HEK293 (cell line): Measurements from ENCODE around the gene NPRL2.

Source experiments
- CTCF ChIA-PET: fragments of 350-600 bp; formaldehyde crosslinking; extraction: SDS; loops from one replicate; lab custom pipeline; 2021; ENCODE audit warnings: antibody characterized with exemption; lab: Yijun Ruan, JAX
- POLR2A ChIA-PET: fragments of 300-600 bp; formaldehyde crosslinking; extraction: SDS; loops from one replicate; lab custom pipeline; 2020; ENCODE audit warnings: antibody characterized with exemption, inconsistent platforms; lab: Yijun Ruan, JAX
- H3K27ac ChIP-seq: fragments of 200-500 bp; sonication (Bioruptor generic); 2 replicates; pipeline ENCODE4 v1.5.1; 2014; ENCODE audit warnings: low read depth, low read length, control low read depth, inconsistent platforms; ENCODE audit errors: extremely low read depth
- H3K36me3 ChIP-seq, 2 experiments: fragments of 200-500 bp in 1 of 2; sonication (Bioruptor generic) in 1 of 2; 1 replicate in 1 of 2; 2 replicates in 1 of 2; pipeline ENCODE4 v1.5.1; 2014 to 2017; ENCODE audit warnings: inconsistent platforms in 2 of 2, low read length in 2 of 2; ENCODE audit not compliant: control insufficient read depth in 2 of 2, insufficient read depth in 1 of 2
- H3K4me1 ChIP-seq: fragments of 200-500 bp; sonication (Bioruptor generic); 2 replicates; pipeline ENCODE4 v1.5.1; 2014; ENCODE audit warnings: mild to moderate bottlenecking, low read length, inconsistent platforms; ENCODE audit not compliant: control insufficient read depth, insufficient read depth
- H3K4me3 ChIP-seq: 2 replicates; pipeline ENCODE4 v1.5.1; 2011; ENCODE audit warnings: low read depth, mild to moderate bottlenecking, control low read depth, low read length, moderate library complexity
- H3K9me3 ChIP-seq: fragments of 200-500 bp; sonication (Bioruptor generic); 2 replicates; pipeline ENCODE4 v1.5.1; 2014; ENCODE audit warnings: low read depth, low read length, inconsistent platforms; ENCODE audit not compliant: control insufficient read depth, insufficient read depth
- ZBTB26 ChIP-seq: fragments of 450-650 bp; formaldehyde crosslinking; optimal IDR thresholded peaks from 2 replicates; pipeline ENCODE3; 2016; ENCODE audit warnings: missing biosample characterization, mild to moderate bottlenecking, missing genetic modification characterization
- ZBTB49 ChIP-seq: fragments of 450-650 bp; formaldehyde crosslinking; IDR thresholded peaks from 2 replicates; pipeline ENCODE4 v1.5.1; 2016; ENCODE audit warnings: missing biosample characterization, missing genetic modification characterization, low read depth
- ZFHX2 ChIP-seq: fragments of 450-650 bp; formaldehyde crosslinking; conservative IDR thresholded peaks from 2 replicates; pipeline ENCODE4 v1.5.1; 2016; ENCODE audit warnings: missing biosample characterization, missing genetic modification characterization
- ZNF146 ChIP-seq: fragments of 450-650 bp; formaldehyde crosslinking; IDR thresholded peaks from 2 replicates; pipeline ENCODE4 v1.5.1; 2016; ENCODE audit warnings: missing biosample characterization, missing genetic modification characterization
- ZNF184 ChIP-seq: fragments of 450-650 bp; IDR thresholded peaks from 2 replicates; pipeline ENCODE4 v1.5.1; 2018; ENCODE audit warnings: missing biosample characterization, mild to moderate bottlenecking, missing genetic modification characterization
- ZNF266 ChIP-seq: fragments of 450-650 bp; formaldehyde crosslinking; IDR thresholded peaks from 2 replicates; pipeline ENCODE4 v1.5.1; 2016; ENCODE audit warnings: missing biosample characterization, missing genetic modification characterization, low read depth
- ZNF335 ChIP-seq: fragments of 450-650 bp; formaldehyde crosslinking; conservative IDR thresholded peaks from 2 replicates; pipeline ENCODE4 v1.5.1; 2016; ENCODE audit warnings: missing biosample characterization, missing genetic modification characterization
- ZNF362 ChIP-seq: fragments of 450-650 bp; formaldehyde crosslinking; IDR thresholded peaks from 2 replicates; pipeline ENCODE4 v1.5.1; 2016; ENCODE audit warnings: missing biosample characterization, missing genetic modification characterization
- ZNF404 ChIP-seq: fragments of 450-650 bp; formaldehyde crosslinking; IDR thresholded peaks from 2 replicates; pipeline ENCODE4 v1.5.1; 2017; ENCODE audit warnings: missing biosample characterization, missing genetic modification characterization
- ZNF549 ChIP-seq: fragments of 450-650 bp; IDR thresholded peaks from 2 replicates; pipeline ENCODE4 v1.5.1; 2018; ENCODE audit warnings: missing biosample characterization, missing genetic modification characterization, mild to moderate bottlenecking, inconsistent platforms, moderate library complexity
- ZNF555 ChIP-seq: fragments of 450-650 bp; formaldehyde crosslinking; conservative IDR thresholded peaks from 2 replicates; pipeline ENCODE4 v1.5.1; 2017; ENCODE audit warnings: missing biosample characterization, mild to moderate bottlenecking, missing genetic modification characterization, inconsistent platforms
- ZNF580 ChIP-seq: fragments of 450-650 bp; formaldehyde crosslinking; IDR thresholded peaks from 2 replicates; pipeline ENCODE4 v1.5.1; 2016; ENCODE audit warnings: missing biosample characterization, missing genetic modification characterization
- ZNF624 ChIP-seq: fragments of 450-650 bp; formaldehyde crosslinking; IDR thresholded peaks from 2 replicates; pipeline ENCODE4 v1.5.1; 2017; ENCODE audit warnings: missing biosample characterization, missing genetic modification characterization
- ZNF664 ChIP-seq: fragments of 450-650 bp; formaldehyde crosslinking; IDR thresholded peaks from 2 replicates; pipeline ENCODE4 v1.5.1; 2016; ENCODE audit warnings: missing biosample characterization, missing genetic modification characterization
- ZNF768 ChIP-seq: fragments of 450-650 bp; formaldehyde crosslinking; IDR thresholded peaks from 2 replicates; pipeline ENCODE4 v1.5.1; 2018; ENCODE audit warnings: missing biosample characterization, mild to moderate bottlenecking, missing genetic modification characterization
- ZNF830 ChIP-seq: fragments of 450-650 bp; IDR thresholded peaks from 2 replicates; pipeline ENCODE4 v1.5.0; 2018; ENCODE audit warnings: missing biosample characterization, missing genetic modification characterization, low read depth, mild to moderate bottlenecking, moderate library complexity
- ZSCAN18 ChIP-seq: fragments of 450-650 bp; formaldehyde crosslinking; IDR thresholded peaks from 2 replicates; pipeline ENCODE4 v1.5.1; 2016; ENCODE audit warnings: missing biosample characterization, missing genetic modification characterization
- TF ChIP-seq, protein P1 (sequence below): fragments of 450-650 bp; formaldehyde crosslinking; IDR thresholded peaks from 2 replicates; pipeline ENCODE4 v1.5.1; 2016; ENCODE audit warnings: missing biosample characterization, missing genetic modification characterization
- TF ChIP-seq, protein P2 (sequence below): fragments of 450-650 bp; formaldehyde crosslinking; IDR thresholded peaks from 2 replicates; pipeline ENCODE4 v1.5.1; 2016; ENCODE audit warnings: missing biosample characterization, missing genetic modification characterization
- TF ChIP-seq, protein P3 (sequence below): fragments of 450-650 bp; formaldehyde crosslinking; IDR thresholded peaks from 2 replicates; pipeline ENCODE4 v1.5.1; 2016; ENCODE audit warnings: missing biosample characterization, missing genetic modification characterization
- TF ChIP-seq, protein P4 (sequence below): fragments of 450-650 bp; formaldehyde crosslinking; IDR thresholded peaks from 2 replicates; pipeline ENCODE4 v1.5.1; 2016; ENCODE audit warnings: missing biosample characterization, missing genetic modification characterization

The NPRL2 gene

DNA sequence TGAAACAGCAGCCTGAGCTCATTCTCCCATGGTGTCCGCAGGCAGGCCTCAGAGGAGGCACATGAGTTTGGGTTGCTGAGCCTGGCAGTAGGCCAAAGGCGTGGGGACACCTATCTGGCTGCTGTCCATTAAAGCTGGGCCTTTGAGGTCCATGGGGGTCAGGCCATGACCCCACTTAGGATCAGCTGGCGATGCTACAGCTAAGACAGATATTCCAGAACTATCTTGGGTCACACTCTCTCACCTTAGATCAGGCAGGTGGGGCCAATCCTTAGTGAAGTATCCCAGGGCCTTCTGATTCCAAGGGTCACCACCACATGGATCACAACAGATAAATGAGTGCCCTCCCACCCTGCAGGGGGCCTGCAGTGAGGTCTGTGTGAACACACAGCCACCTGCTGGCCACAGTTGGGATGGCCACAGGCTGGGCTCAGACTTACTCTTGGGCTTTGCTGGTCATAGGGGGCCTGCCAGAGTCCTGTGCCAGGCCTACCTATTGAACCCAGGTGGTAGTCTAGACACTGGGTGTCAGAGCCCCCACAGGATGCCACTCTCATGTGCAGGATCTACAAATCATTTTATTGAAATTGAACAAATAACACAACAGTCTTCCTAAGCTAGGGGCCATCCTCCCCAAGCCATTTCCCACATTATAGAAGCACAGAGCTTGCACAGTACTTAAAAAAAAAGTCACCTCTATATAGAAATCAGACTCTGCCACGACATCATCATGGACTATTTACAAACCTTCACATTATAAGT is 26.0 kb downstream of the NPRL2 start:
- peaks cover 3 to 46% of the 10 kb centered on the region in 2 experiments; a peak in 2 of 3 replicates for H3K36me3 ChIP-seq
- no peak overlapping the region for H3K4me3 ChIP-seq
- H3K27ac ChIP-seq = no peak overlapping the region
- CTCF ChIA-PET = interaction anchor here (0.6 to 3.0 kb wide), 18 partner anchors 12 to 199 kb away, joined by 3 to 21 read pairs (median 4); partner anchors contain the start of genes HYAL3, LSMEM2 and NAA80
- no peaks in the 10 kb centered on the region for H3K9me3 ChIP-seq
- POLR2A ChIA-PET = interaction anchor here (0.9 to 2.5 kb wide), 4 partner anchors 13 to 130 kb away, joined by 3 to 12 read pairs (median 4); partner anchors contain the start of genes HYAL3 and NAA80
- no peaks in the 10 kb centered on the region for H3K4me1 ChIP-seq
- TF ChIP-seq ZNF555 (tag by site-specific recombination) (no peak), ZNF624 (tag by site-specific recombination) (no peak), ZNF549 (tag by site-specific recombination) (no peak), ZNF664 (tag by site-specific recombination) (no peak), ZNF362 (tag by site-specific recombination) (no peak), ZNF184 (tag by site-specific recombination) (no peak), ZNF580 (tag by site-specific recombination) (no peak), ZNF146 (no peak), ZBTB26 (tag by site-specific recombination) (no peak), ZNF335 (tag by site-specific recombination) (peak; percentile 36), ZNF266 (tag by site-specific recombination) (no peak), ZNF830 (tag by site-specific recombination) (no peak), ZNF404 (no peak), ZFHX2 (tag by site-specific recombination) (0 out of 2 replicates have a peak, but pooled peaks have one; percentile 20), ZSCAN18 (tag by site-specific recombination) (no peak), ZBTB49 (no peak), ZNF768 (tag by site-specific recombination) (no peak)
- TF ChIP-seq, protein P1, sequence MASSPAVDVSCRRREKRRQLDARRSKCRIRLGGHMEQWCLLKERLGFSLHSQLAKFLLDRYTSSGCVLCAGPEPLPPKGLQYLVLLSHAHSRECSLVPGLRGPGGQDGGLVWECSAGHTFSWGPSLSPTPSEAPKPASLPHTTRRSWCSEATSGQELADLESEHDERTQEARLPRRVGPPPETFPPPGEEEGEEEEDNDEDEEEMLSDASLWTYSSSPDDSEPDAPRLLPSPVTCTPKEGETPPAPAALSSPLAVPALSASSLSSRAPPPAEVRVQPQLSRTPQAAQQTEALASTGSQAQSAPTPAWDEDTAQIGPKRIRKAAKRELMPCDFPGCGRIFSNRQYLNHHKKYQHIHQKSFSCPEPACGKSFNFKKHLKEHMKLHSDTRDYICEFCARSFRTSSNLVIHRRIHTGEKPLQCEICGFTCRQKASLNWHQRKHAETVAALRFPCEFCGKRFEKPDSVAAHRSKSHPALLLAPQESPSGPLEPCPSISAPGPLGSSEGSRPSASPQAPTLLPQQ (tag by site-specific recombination) = peak; percentile 49; the same call in 1 of the 2 replicates
- TF ChIP-seq, protein P2, sequence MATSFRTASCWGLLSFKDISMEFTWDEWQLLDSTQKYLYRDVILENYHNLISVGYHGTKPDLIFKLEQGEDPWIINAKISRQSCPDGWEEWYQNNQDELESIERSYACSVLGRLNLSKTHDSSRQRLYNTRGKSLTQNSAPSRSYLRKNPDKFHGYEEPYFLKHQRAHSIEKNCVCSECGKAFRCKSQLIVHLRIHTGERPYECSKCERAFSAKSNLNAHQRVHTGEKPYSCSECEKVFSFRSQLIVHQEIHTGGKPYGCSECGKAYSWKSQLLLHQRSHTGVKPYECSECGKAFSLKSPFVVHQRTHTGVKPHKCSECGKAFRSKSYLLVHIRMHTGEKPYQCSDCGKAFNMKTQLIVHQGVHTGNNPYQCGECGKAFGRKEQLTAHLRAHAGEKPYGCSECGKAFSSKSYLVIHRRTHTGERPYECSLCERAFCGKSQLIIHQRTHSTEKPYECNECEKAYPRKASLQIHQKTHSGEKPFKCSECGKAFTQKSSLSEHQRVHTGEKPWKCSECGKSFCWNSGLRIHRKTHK (tag by site-specific recombination) = no peak
- TF ChIP-seq, protein P3, sequence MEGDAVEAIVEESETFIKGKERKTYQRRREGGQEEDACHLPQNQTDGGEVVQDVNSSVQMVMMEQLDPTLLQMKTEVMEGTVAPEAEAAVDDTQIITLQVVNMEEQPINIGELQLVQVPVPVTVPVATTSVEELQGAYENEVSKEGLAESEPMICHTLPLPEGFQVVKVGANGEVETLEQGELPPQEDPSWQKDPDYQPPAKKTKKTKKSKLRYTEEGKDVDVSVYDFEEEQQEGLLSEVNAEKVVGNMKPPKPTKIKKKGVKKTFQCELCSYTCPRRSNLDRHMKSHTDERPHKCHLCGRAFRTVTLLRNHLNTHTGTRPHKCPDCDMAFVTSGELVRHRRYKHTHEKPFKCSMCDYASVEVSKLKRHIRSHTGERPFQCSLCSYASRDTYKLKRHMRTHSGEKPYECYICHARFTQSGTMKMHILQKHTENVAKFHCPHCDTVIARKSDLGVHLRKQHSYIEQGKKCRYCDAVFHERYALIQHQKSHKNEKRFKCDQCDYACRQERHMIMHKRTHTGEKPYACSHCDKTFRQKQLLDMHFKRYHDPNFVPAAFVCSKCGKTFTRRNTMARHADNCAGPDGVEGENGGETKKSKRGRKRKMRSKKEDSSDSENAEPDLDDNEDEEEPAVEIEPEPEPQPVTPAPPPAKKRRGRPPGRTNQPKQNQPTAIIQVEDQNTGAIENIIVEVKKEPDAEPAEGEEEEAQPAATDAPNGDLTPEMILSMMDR (tag by site-specific recombination) = peak; percentile 74
- TF ChIP-seq, protein P4, sequence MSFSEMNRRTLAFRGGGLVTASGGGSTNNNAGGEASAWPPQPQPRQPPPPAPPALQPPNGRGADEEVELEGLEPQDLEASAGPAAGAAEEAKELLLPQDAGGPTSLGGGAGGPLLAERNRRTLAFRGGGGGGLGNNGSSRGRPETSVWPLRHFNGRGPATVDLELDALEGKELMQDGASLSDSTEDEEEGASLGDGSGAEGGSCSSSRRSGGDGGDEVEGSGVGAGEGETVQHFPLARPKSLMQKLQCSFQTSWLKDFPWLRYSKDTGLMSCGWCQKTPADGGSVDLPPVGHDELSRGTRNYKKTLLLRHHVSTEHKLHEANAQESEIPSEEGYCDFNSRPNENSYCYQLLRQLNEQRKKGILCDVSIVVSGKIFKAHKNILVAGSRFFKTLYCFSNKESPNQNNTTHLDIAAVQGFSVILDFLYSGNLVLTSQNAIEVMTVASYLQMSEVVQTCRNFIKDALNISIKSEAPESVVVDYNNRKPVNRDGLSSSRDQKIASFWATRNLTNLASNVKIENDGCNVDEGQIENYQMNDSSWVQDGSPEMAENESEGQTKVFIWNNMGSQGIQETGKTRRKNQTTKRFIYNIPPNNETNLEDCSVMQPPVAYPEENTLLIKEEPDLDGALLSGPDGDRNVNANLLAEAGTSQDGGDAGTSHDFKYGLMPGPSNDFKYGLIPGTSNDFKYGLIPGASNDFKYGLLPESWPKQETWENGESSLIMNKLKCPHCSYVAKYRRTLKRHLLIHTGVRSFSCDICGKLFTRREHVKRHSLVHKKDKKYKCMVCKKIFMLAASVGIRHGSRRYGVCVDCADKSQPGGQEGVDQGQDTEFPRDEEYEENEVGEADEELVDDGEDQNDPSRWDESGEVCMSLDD = 0 out of 2 replicates have a peak, but pooled peaks have one; percentile 30
